ENCODE results near the gene LGR5.

LGR5 gene

GRCh38 chr12:71448150-71448581, 8.6 kb downstream of the LGR5 start:
- TF ChIP-seq CTCF (IDR thresholded peaks at IDR 0.05; ENCODE audit: low read depth, low read length): no peak

GRCh38 chr12:71449373-71450070, 9.9 kb downstream of the LGR5 start:
- TF ChIP-seq CTCF (IDR thresholded peaks at IDR 0.05; ENCODE audit: low read depth, low read length): no peak
- peaks cover 9% of the 10 kb centered on the region for H3K36me3 ChIP-seq
- no peak for DNase-seq

More at GRCh38 chr12:71448150-71448581, 8.6 kb downstream of the LGR5 start:
- H3K4me1 ChIP-seq: peaks cover 11% of the 10 kb centered on the region; the same call in 1 of the 2 replicates
- DNase-seq: no peak
- no peaks in the 10 kb centered on the region for H3K27me3 ChIP-seq
- H3K36me3 ChIP-seq: peaks cover 9% of the 10 kb centered on the region
- H3K9me3 ChIP-seq: no peaks in the 10 kb centered on the region
- H3K4me3 ChIP-seq (ENCODE audit: low read depth, low read length): no peak overlapping the region

GRCh38 chr12:71452006-71452405, 12.4 kb downstream of the LGR5 start:
- Histone ChIP-seq H3K36me3 (peaks cover 9% of the 10 kb centered on the region), H3K9me3 (no peaks in the 10 kb centered on the region), H3K4me1 (peaks cover 23% of the 10 kb centered on the region), H3K27me3 (no peaks in the 10 kb centered on the region), H3K4me3 (ENCODE audit: low read depth, low read length) (no peak overlapping the region)
- DNase-seq: no peak
- no peak for TF ChIP-seq CTCF (IDR thresholded peaks at IDR 0.05; ENCODE audit: low read depth, low read length)

More at GRCh38 chr12:71449373-71450070, 9.9 kb downstream of the LGR5 start:
- peaks cover 12% of the 10 kb centered on the region for H3K4me1 ChIP-seq
- H3K4me3 ChIP-seq (ENCODE audit: low read depth, low read length): no peak overlapping the region
- no peaks in the 10 kb centered on the region for H3K27me3 ChIP-seq
- no peaks in the 10 kb centered on the region for H3K9me3 ChIP-seq

GRCh38 chr12:71455028-71455737, 15.6 kb downstream of the LGR5 start:
- H3K4me3 ChIP-seq (ENCODE audit: low read depth, low read length): no peak overlapping the region
- H3K9me3 ChIP-seq: no peaks in the 10 kb centered on the region
- DNase-seq: no peak
- TF ChIP-seq CTCF (IDR thresholded peaks at IDR 0.05; ENCODE audit: low read depth, low read length): no peak
- H3K27me3 ChIP-seq: no peaks in the 10 kb centered on the region
- H3K4me1 ChIP-seq: peaks cover 18% of the 10 kb centered on the region
- H3K36me3 ChIP-seq: peaks cover 6% of the 10 kb centered on the region

- H3K4me1 ChIP-seq: peaks cover 25% of the 10 kb centered on the region
- H3K27me3 ChIP-seq: no peaks in the 10 kb centered on the region
- no peaks in the 10 kb centered on the region for H3K9me3 ChIP-seq
- TF ChIP-seq CTCF (IDR thresholded peaks at IDR 0.05; ENCODE audit: low read depth, low read length): no peak
- no peak for DNase-seq
- no peak overlapping the region for H3K4me3 ChIP-seq (ENCODE audit: low read depth, low read length)
- H3K36me3 ChIP-seq: peaks cover 6% of the 10 kb centered on the region
Measured at GRCh38 chr12:71456316-71456715, 16.7 kb downstream of the LGR5 start.

- peaks cover 25% of the 10 kb centered on the region for H3K4me1 ChIP-seq
- no peaks in the 10 kb centered on the region for H3K9me3 ChIP-seq
- H3K36me3 ChIP-seq: peaks cover 2% of the 10 kb centered on the region
- H3K27me3 ChIP-seq: no peaks in the 10 kb centered on the region
- no peak overlapping the region for H3K4me3 ChIP-seq (ENCODE audit: low read depth, low read length)
- no peak for DNase-seq
- TF ChIP-seq CTCF (IDR thresholded peaks at IDR 0.05; ENCODE audit: low read depth, low read length): no peak
Measured at GRCh38 chr12:71456990-71457389, 17.4 kb downstream of the LGR5 start.

Data from BE2C (cell line).